ENCODE data around the gene DLG2.
A peak's percentile ranks its signal among the peaks of the same experiment; 100 is the strongest.

DLG2 gene

DNA sequence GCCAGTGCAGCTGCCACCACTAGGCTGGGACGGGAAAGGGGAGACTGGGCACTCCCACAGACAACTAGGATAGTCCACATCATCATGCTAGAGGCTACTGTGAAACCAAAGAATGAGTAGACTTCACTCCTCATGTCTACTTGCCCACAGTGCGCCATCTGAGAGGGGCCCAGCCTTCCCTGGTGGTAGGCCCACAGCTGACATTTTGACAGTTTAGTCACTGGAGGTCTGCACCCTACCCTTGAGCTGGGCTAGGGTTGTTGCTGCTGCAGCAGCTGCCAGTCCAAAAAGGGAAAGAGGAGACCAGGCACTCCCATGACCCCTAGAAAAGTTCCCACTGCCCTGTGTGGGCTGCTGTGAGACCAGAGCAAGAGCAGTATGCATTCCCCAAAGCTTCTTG lies 141.2 kb downstream of the DLG2 start:
- Histone ChIP-seq H2BK12ac (ENCODE audit: low read length in 2 of 2) (no peak overlapping the region), H3K79me1 (replicated peaks; ENCODE audit: low read length, poor library complexity, severe bottlenecking) (no peaks in the 10 kb centered on the region), H3K14ac (ENCODE audit: low read length in 2 of 2) (no peak overlapping the region), H3K4ac (ENCODE audit: low read depth in 1 of 2, low read length in 2 of 2) (no peak overlapping the region), H4K8ac (ENCODE audit: low read length) (no peak overlapping the region), H2BK120ac (ENCODE audit: low read depth, low read length) (no peak overlapping the region), H2BK15ac (ENCODE audit: low read depth, poor library complexity, severe bottlenecking) (no peak overlapping the region), H2AFZ (ENCODE audit: low read depth, low read length) (no peak overlapping the region), H3K4me3 (ENCODE audit: insufficient read depth in 1 of 2, low read depth in 1 of 2, low read length in 2 of 2) (peak overlapping the region in 1 of 2 experiments; percentile 16), H3K23ac (ENCODE audit: low read length in 2 of 2) (no peak overlapping the region), H3K36me3 (ENCODE audit: control insufficient read depth in 1 of 2, insufficient read depth in 2 of 2, low read depth in 1 of 2, low read length in 2 of 2) (no peaks in the 10 kb centered on the region), H2AK5ac (ENCODE audit: low read length, severe bottlenecking) (no peak overlapping the region), H3K9me3 (ENCODE audit: control insufficient read depth, low read length) (peaks cover 29% of the 10 kb centered on the region), H3K27ac (ENCODE audit: low read length, poor library complexity, severe bottlenecking) (no peak overlapping the region), H3K18ac (ENCODE audit: low read depth in 1 of 2, low read length in 2 of 2) (no peak overlapping the region), H3K9ac (ENCODE audit: low read length) (no peak overlapping the region), H3K27me3 (ENCODE audit: control insufficient read depth in 1 of 2, insufficient read depth in 1 of 2, low read length in 2 of 2) (no peaks in the 10 kb centered on the region), H3K4me2 (ENCODE audit: low read length, poor library complexity, severe bottlenecking) (no peak overlapping the region), H2BK5ac (ENCODE audit: low read depth, low read length, poor library complexity, severe bottlenecking) (no peak overlapping the region), H4K91ac (ENCODE audit: low read length) (no peak overlapping the region), H3K4me1 (ENCODE audit: control insufficient read depth, insufficient read depth, low read depth, low read length) (no peaks in the 10 kb centered on the region)
- 60% methylated on average over 2 of the region's 2 CpGs for WGBS
- DNase-seq = no peak

DNA sequence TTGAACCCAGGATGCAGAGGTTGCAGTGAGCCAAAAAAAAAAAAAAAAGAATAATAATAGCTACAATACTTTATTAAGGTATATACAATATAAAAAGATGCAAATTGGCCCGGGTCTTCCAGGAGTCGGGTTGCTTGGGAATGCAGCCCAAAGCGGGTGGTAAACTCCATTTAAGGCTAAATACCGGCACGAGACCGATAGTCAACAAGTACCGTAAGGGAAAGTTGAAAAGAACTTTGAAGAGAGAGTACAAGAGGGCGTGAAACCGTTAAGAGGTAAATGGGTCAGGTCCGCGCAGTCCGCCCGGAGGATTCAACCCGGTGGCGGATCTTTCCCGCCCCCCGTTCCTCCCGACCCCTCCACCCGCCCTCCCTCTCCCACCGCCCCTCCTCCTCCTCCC lies 143.3 kb downstream of the DLG2 start:
- no peak overlapping the region for H3K4ac ChIP-seq (ENCODE audit: low read depth in 1 of 2, low read length in 2 of 2)
- no peak for DNase-seq
- H3K27me3 ChIP-seq (ENCODE audit: control insufficient read depth in 1 of 2, insufficient read depth in 1 of 2, low read length in 2 of 2) = no peaks in the 10 kb centered on the region
- H3K36me3 ChIP-seq (ENCODE audit: control insufficient read depth in 1 of 2, insufficient read depth in 2 of 2, low read depth in 1 of 2, low read length in 2 of 2) = no peaks in the 10 kb centered on the region
- WGBS = 93% methylated on average over 16 of the region's 20 CpGs
- H3K14ac ChIP-seq (ENCODE audit: low read length in 2 of 2) = no peak overlapping the region
- no peak overlapping the region for H3K23ac ChIP-seq (ENCODE audit: low read length in 2 of 2)
- H3K4me3 ChIP-seq (ENCODE audit: insufficient read depth in 1 of 2, low read depth in 1 of 2, low read length in 2 of 2) = no peak overlapping the region
- no peak overlapping the region for H2BK12ac ChIP-seq (ENCODE audit: low read length in 2 of 2)
- H4K8ac ChIP-seq (ENCODE audit: low read length) = no peak overlapping the region
- H2BK15ac ChIP-seq (ENCODE audit: low read depth, poor library complexity, severe bottlenecking) = no peak overlapping the region
- H3K9me3 ChIP-seq (ENCODE audit: control insufficient read depth, low read length) = peaks cover 38% of the 10 kb centered on the region
- H3K4me2 ChIP-seq (ENCODE audit: low read length, poor library complexity, severe bottlenecking) = no peak overlapping the region
- no peak overlapping the region for H2AFZ ChIP-seq (ENCODE audit: low read depth, low read length)
- no peak overlapping the region for H2AK5ac ChIP-seq (ENCODE audit: low read length, severe bottlenecking)
- H2BK120ac ChIP-seq (ENCODE audit: low read depth, low read length) = no peak overlapping the region
- no peaks in the 10 kb centered on the region for H3K79me1 ChIP-seq (replicated peaks; ENCODE audit: low read length, poor library complexity, severe bottlenecking)
- H3K9ac ChIP-seq (ENCODE audit: low read length) = no peak overlapping the region
- H3K18ac ChIP-seq (ENCODE audit: low read depth in 1 of 2, low read length in 2 of 2) = no peak overlapping the region
- H3K27ac ChIP-seq (ENCODE audit: low read length, poor library complexity, severe bottlenecking) = no peak overlapping the region
- no peak overlapping the region for H4K91ac ChIP-seq (ENCODE audit: low read length)
- no peak overlapping the region for H2BK5ac ChIP-seq (ENCODE audit: low read depth, low read length, poor library complexity, severe bottlenecking)
- H3K4me1 ChIP-seq (ENCODE audit: control insufficient read depth, insufficient read depth, low read depth, low read length) = no peaks in the 10 kb centered on the region

DNA sequence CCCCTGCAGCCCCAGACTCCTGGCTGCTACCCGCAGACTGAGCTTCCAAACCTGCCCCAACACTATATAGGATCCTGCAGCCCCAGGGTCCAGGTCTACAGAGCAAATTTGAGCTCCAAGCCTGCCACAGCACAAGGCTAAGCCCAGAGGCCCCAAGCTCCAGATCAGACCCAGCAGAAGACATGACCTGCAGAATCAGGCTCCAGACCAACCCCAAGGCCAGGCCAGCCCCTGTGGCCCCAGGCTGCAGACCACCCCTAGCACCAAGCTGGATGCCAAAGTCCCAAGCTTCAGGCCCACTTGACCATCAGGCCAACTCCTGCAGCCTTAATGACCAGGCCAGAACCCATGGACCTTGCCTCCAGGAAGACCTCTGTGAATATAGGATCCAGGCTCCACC lies 145.3 kb downstream of the DLG2 start:
- Histone ChIP-seq H3K9me3 (ENCODE audit: control insufficient read depth, low read length) (peaks cover 46% of the 10 kb centered on the region), H3K4me2 (ENCODE audit: low read length, poor library complexity, severe bottlenecking) (no peak overlapping the region), H3K23ac (ENCODE audit: low read length in 2 of 2) (no peak overlapping the region), H3K9ac (ENCODE audit: low read length) (no peak overlapping the region), H2BK5ac (ENCODE audit: low read depth, low read length, poor library complexity, severe bottlenecking) (no peak overlapping the region), H3K27ac (ENCODE audit: low read length, poor library complexity, severe bottlenecking) (no peak overlapping the region), H3K4me1 (ENCODE audit: control insufficient read depth, insufficient read depth, low read depth, low read length) (no peaks in the 10 kb centered on the region), H3K14ac (ENCODE audit: low read length in 2 of 2) (no peak overlapping the region), H3K4me3 (ENCODE audit: insufficient read depth in 1 of 2, low read depth in 1 of 2, low read length in 2 of 2) (no peak overlapping the region), H2BK15ac (ENCODE audit: low read depth, poor library complexity, severe bottlenecking) (no peak overlapping the region), H3K18ac (ENCODE audit: low read depth in 1 of 2, low read length in 2 of 2) (no peak overlapping the region), H3K27me3 (ENCODE audit: control insufficient read depth in 1 of 2, insufficient read depth in 1 of 2, low read length in 2 of 2) (no peaks in the 10 kb centered on the region), H2AK5ac (ENCODE audit: low read length, severe bottlenecking) (no peak overlapping the region), H4K8ac (ENCODE audit: low read length) (no peak overlapping the region), H2BK12ac (ENCODE audit: low read length in 2 of 2) (no peak overlapping the region), H3K4ac (ENCODE audit: low read depth in 1 of 2, low read length in 2 of 2) (no peak overlapping the region), H2AFZ (ENCODE audit: low read depth, low read length) (no peak overlapping the region), H3K36me3 (ENCODE audit: control insufficient read depth in 1 of 2, insufficient read depth in 2 of 2, low read depth in 1 of 2, low read length in 2 of 2) (no peaks in the 10 kb centered on the region), H2BK120ac (ENCODE audit: low read depth, low read length) (no peak overlapping the region), H3K79me1 (replicated peaks; ENCODE audit: low read length, poor library complexity, severe bottlenecking) (no peaks in the 10 kb centered on the region), H4K91ac (ENCODE audit: low read length) (no peak overlapping the region)
- no peak for DNase-seq
- 86% methylated on average over 1 of the region's 1 CpG for WGBS

DNA sequence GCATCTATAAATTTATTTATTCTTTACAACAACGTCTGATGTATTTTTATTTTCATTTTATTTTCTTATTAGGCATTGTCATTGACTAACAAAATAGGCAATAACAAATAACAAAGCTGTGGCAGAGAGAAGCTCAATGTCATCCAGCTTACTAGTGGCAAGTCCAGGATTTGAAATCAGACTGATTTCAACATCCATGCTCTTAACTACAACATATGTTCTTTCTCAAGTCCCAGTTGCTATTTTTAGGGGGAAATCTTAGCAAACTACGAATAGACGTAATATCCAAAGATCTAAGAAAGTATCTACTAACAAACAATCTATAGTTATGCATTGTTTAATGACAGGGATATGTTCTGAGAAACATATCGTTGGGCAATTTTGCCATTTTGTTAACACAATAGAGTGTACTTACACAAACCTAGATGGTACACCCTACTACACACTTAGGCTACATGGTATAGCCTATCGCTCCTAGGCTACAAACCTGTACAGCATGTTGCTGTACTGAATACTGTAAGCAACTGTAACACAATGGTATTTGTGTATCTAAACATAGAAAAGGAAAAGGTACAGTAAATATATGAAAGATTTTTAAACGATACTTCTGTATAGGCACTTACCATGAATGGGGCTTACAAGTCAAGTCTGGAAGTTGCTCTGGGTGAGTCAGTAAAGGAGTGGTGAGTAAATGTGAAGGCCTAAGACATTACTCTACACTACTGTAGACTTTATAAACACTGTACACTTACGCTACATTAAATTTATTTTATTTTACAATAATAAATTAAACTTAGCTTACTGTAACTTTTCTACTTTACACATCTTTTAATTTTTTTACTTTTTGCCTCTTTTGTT lies 151.3 kb downstream of the DLG2 start:
- H2BK5ac ChIP-seq (ENCODE audit: low read depth, low read length, poor library complexity, severe bottlenecking) = no peak overlapping the region
- no peak overlapping the region for H2BK12ac ChIP-seq (ENCODE audit: low read length in 2 of 2)
- H3K4me2 ChIP-seq (ENCODE audit: low read length, poor library complexity, severe bottlenecking) = no peak overlapping the region
- H2BK15ac ChIP-seq (ENCODE audit: low read depth, poor library complexity, severe bottlenecking) = no peak overlapping the region
- no peak for DNase-seq
- H3K18ac ChIP-seq (ENCODE audit: low read depth in 1 of 2, low read length in 2 of 2) = no peak overlapping the region
- H3K79me1 ChIP-seq (replicated peaks; ENCODE audit: low read length, poor library complexity, severe bottlenecking) = no peaks in the 10 kb centered on the region
- 70% methylated on average over 2 of the region's 7 CpGs for WGBS
- no peaks in the 10 kb centered on the region for H3K27me3 ChIP-seq (ENCODE audit: control insufficient read depth in 1 of 2, insufficient read depth in 1 of 2, low read length in 2 of 2)
- no peak overlapping the region for H3K14ac ChIP-seq (ENCODE audit: low read length in 2 of 2)
- H2BK120ac ChIP-seq (ENCODE audit: low read depth, low read length) = no peak overlapping the region
- H4K8ac ChIP-seq (ENCODE audit: low read length) = no peak overlapping the region
- no peak overlapping the region for H3K27ac ChIP-seq (ENCODE audit: low read length, poor library complexity, severe bottlenecking)
- H3K36me3 ChIP-seq (ENCODE audit: control insufficient read depth in 1 of 2, insufficient read depth in 2 of 2, low read depth in 1 of 2, low read length in 2 of 2) = no peaks in the 10 kb centered on the region
- no peak overlapping the region for H4K91ac ChIP-seq (ENCODE audit: low read length)
- H3K4me3 ChIP-seq (ENCODE audit: insufficient read depth in 1 of 2, low read depth in 1 of 2, low read length in 2 of 2) = no peak overlapping the region
- no peak overlapping the region for H3K23ac ChIP-seq (ENCODE audit: low read length in 2 of 2)
- no peak overlapping the region for H3K9ac ChIP-seq (ENCODE audit: low read length)
- H3K4ac ChIP-seq (ENCODE audit: low read depth in 1 of 2, low read length in 2 of 2) = no peak overlapping the region
- H3K4me1 ChIP-seq (ENCODE audit: control insufficient read depth, insufficient read depth, low read depth, low read length) = no peaks in the 10 kb centered on the region
- H3K9me3 ChIP-seq (ENCODE audit: control insufficient read depth, low read length) = peaks cover 29% of the 10 kb centered on the region
- H2AFZ ChIP-seq (ENCODE audit: low read depth, low read length) = no peak overlapping the region
- no peak overlapping the region for H2AK5ac ChIP-seq (ENCODE audit: low read length, severe bottlenecking)

All from mesenchymal stem cell (in vitro differentiated cells and primary cell).